SU-DHL-6 (cell line): Measurements from ENCODE around the gene MLST8.

Experiments
- EZH2phosphoT487 ChIP-seq: fragments of 200-600 bp; sonication (generic), shearing (Covaris generic); conservative IDR thresholded peaks from 2 replicates; pipeline ENCODE4 v1.6.1; 2018; ENCODE audit warnings: mild to moderate bottlenecking, antibody characterized with exemption, low read length, moderate library complexity, mixed read lengths
- TF ChIP-seq, protein P1 (sequence below): fragments of 200-600 bp; sonication (generic); IDR thresholded peaks from one replicate; pipeline ENCODE4 v1.5.1; 2017; ENCODE audit warnings: antibody characterized with exemption, mild to moderate bottlenecking, low read length, moderate library complexity; ENCODE audit not compliant: insufficient read depth, poor library complexity, severe bottlenecking

DNA sequence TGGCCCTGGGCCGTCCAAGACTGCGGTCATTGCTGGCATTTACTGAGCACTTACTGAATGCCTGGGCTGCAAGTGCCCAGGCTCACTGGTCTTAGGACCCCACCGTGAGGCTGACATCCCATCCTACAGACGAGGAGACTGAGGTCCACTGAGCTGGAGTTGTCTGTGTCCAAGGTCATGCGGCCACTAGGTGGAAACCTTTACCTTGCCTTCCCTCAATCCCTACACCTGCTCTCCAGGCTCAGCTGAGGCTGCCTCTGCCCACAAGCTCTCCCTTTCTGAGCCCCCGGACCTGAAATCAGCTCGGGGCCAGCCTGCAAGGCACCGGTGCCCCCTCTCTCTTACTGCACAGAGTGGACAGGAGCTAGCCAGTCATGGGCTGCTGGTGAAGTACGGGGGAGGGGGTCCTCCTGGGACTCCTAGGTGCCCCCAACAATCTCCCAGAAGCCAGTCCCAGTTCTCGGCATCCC is 10.4 kb upstream of the MLST8 start:
- TF ChIP-seq, protein P1, sequence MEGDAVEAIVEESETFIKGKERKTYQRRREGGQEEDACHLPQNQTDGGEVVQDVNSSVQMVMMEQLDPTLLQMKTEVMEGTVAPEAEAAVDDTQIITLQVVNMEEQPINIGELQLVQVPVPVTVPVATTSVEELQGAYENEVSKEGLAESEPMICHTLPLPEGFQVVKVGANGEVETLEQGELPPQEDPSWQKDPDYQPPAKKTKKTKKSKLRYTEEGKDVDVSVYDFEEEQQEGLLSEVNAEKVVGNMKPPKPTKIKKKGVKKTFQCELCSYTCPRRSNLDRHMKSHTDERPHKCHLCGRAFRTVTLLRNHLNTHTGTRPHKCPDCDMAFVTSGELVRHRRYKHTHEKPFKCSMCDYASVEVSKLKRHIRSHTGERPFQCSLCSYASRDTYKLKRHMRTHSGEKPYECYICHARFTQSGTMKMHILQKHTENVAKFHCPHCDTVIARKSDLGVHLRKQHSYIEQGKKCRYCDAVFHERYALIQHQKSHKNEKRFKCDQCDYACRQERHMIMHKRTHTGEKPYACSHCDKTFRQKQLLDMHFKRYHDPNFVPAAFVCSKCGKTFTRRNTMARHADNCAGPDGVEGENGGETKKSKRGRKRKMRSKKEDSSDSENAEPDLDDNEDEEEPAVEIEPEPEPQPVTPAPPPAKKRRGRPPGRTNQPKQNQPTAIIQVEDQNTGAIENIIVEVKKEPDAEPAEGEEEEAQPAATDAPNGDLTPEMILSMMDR = peak; percentile 29
- TF ChIP-seq EZH2phosphoT487 = no peak
